ENCODE measurements around the gene CEP85L. TPM values are rescaled to one million over a fixed set of nuclear protein-coding genes. Genes with fewer than 3 reads are reported as not detected.

CEP85L gene
- total and polyA plus RNA-seq, 5 experiments from 2014 or later, result 31.1 to 73.6 (median 50.0) TPM

DNA sequence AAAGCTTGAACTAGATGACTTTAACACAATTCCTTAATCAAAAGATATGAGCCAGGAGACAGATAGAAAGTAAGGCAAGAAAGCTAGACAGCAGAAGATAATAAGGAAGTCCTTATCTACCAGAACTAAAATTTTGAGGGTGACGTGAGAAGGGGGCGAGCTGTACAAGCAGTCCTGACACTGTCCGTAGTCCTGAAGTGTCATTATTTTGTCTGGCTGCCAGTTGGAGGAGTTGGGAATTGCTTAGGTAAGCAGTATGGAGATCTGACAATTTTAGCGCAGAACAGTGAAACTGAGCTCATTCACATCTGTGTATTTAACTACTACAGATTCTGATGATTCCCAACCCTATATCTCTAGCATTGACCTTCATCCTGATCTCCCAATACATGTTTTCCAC, 25.8 kb upstream of the CEP85L start:
- H3K36me3 Mint-ChIP-seq, result peaks cover 3 to 29% (median 17%) of the 10 kb centered on the region in 3 donors
- POLR2A ChIA-PET, result no interaction called here
- no peak for DNase-seq

GRCh38 chr6:118675225-118675624, 23.8 kb upstream of the CEP85L start:
- Mint-ChIP-seq H3K27ac (no peak overlapping the region), H3K36me3 (peaks cover 3 to 29% (median 29%) of the 10 kb centered on the region in 3 donors), H3K4me3 (no peak overlapping the region), H3K9me3 (peaks cover 0 to 12% (median 0%) of the 10 kb centered on the region in 9 donors), H3K4me1 (peaks cover 36 to 74% (median 65%) of the 10 kb centered on the region in 4 donors), H3K27me3 (no peaks in the 10 kb centered on the region)
- DNase-seq, result no peak
- POLR2A ChIA-PET, result no interaction called here
- no peak for ATAC-seq

More for the DNA sequence above, 25.8 kb upstream of the CEP85L start:
- H3K4me1 Mint-ChIP-seq, result peaks cover 41 to 75% (median 65%) of the 10 kb centered on the region in 4 donors
- no peak overlapping the region for H3K4me3 Mint-ChIP-seq
- peak overlapping the region in 3 of 10 donors; percentile 2 to 58 (median 39) for H3K27ac Mint-ChIP-seq
- no peak for ATAC-seq
- H3K9me3 Mint-ChIP-seq, result peaks cover 0 to 12% (median 0%) of the 10 kb centered on the region in 9 donors
- no peaks in the 10 kb centered on the region for H3K27me3 Mint-ChIP-seq

- no peak overlapping the region for H3K4me3 Mint-ChIP-seq
- no peaks in the 10 kb centered on the region for H3K27me3 Mint-ChIP-seq
- H3K27ac Mint-ChIP-seq, result no peak overlapping the region
- H3K4me1 Mint-ChIP-seq, result peaks cover 38 to 78% (median 68%) of the 10 kb centered on the region in 4 donors
- DNase-seq (no peak), ATAC-seq (no peak)
- POLR2A ChIA-PET, result interaction anchor here (0.7 kb wide), 1 partner anchor 10 kb away, joined by 3 read pairs; no protein-coding TSS in a partner anchor
- peaks cover 0 to 12% (median 0%) of the 10 kb centered on the region in 9 donors for H3K9me3 Mint-ChIP-seq
- H3K36me3 Mint-ChIP-seq, result peaks cover 3 to 29% (median 29%) of the 10 kb centered on the region in 3 donors
These were observed 23.4 kb upstream of the CEP85L start for GRCh38 chr6:118674772-118675171.

DNA sequence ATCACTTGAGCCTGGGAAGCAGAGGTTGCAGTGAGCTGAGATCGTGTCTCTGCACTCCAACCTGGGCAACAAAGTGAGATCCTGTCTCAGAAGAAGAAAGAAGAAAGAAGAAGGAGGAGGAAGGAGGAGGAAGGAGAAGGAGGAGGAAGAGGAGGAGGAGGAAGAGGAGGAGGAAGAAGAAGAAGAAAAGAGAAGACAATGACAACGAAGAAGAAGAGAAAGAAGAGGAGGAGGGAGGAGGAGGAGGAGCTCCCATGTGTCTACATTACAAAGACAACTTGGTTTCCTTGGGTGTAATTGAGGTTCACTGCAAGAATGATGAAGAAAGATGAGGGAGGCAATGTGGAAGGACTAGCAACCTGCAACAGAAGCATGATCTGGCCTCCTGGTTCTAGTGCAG, 21.3 kb upstream of the CEP85L start:
- Mint-ChIP-seq H3K27me3 (no peaks in the 10 kb centered on the region), H3K27ac (peak overlapping the region; percentile 23 to 92 (median 68)), H3K4me1 (peaks cover 38 to 81% (median 71%) of the 10 kb centered on the region in 4 donors), H3K36me3 (peaks cover 3 to 27% (median 19%) of the 10 kb centered on the region in 3 donors), H3K4me3 (peak overlapping the region in 6 of 10 donors; percentile 3 to 67 (median 40)), H3K9me3 (peaks cover 0 to 7% (median 0%) of the 10 kb centered on the region in 9 donors)
- POLR2A ChIA-PET, result no interaction called here
- no peak for DNase-seq
- ATAC-seq, result no peak

GRCh38 chr6:118669561-118669960, 18.2 kb upstream of the CEP85L start:
- peak overlapping the region in 8 of 10 donors; percentile 12 to 94 (median 44) for H3K27ac Mint-ChIP-seq
- H3K27me3 Mint-ChIP-seq, result no peaks in the 10 kb centered on the region
- peaks cover 35 to 87% (median 82%) of the 10 kb centered on the region in 4 donors for H3K4me1 Mint-ChIP-seq
- ATAC-seq, result no peak
- peak overlapping the region in 1 of 10 donors; percentile 6 for H3K4me3 Mint-ChIP-seq
- POLR2A ChIA-PET, result interaction anchor here (0.8 kb wide), 1 partner anchor 40 kb away, joined by 4 read pairs; no protein-coding TSS in a partner anchor
- no peaks in the 10 kb centered on the region for H3K9me3 Mint-ChIP-seq
- H3K36me3 Mint-ChIP-seq, result peaks cover 3 to 20% (median 9%) of the 10 kb centered on the region in 3 donors
- DNase-seq, result no peak

DNA sequence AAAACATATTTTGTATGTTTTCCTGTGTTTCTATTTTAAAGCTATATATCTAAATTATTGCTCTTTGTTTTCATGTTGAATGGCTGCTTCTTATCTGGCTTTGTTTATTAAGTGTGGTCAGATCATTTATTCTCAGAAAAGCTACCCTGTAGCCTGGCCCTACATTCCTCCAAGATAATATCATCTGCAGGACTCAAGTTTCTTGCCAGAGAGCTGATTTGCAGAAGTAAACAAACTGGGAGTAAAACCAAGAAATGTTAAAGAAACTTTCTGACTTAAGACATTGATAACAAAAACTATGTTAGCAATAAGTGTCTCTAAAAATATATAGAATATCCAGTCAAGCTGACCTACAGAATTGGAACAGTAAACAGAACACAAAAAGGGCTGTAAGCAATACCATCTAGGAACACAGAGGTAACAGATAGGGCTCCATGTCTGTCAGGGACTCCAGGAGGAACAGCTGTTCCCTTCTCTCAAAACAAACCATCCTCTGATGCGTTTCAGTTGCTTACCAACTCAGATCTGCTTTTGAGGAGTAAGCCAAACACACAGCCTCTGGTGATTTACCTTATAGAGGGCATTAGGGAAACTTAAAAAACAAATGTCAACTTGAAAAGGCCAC, 17.5 kb upstream of the CEP85L start:
- Mint-ChIP-seq H3K4me3 (peak overlapping the region in 1 of 10 donors; percentile 44), H3K27me3 (no peaks in the 10 kb centered on the region), H3K27ac (peak overlapping the region; percentile 12 to 94 (median 80)), H3K4me1 (peaks cover 41 to 91% (median 87%) of the 10 kb centered on the region in 4 donors), H3K36me3 (peaks cover 1 to 21% (median 5%) of the 10 kb centered on the region in 3 donors), H3K9me3 (no peaks in the 10 kb centered on the region)
- POLR2A ChIA-PET, result interaction anchor here (0.8 kb wide), 1 partner anchor 40 kb away, joined by 4 read pairs; no protein-coding TSS in a partner anchor
- ATAC-seq (no peak), DNase-seq (no peak)

GRCh38 chr6:118667988-118668387, 16.6 kb upstream of the CEP85L start:
- no peak for DNase-seq
- Mint-ChIP-seq H3K4me1 (peaks cover 40 to 89% (median 85%) of the 10 kb centered on the region in 4 donors), H3K27me3 (no peaks in the 10 kb centered on the region), H3K9me3 (no peaks in the 10 kb centered on the region), H3K4me3 (peak overlapping the region in 1 of 10 donors; percentile 10), H3K36me3 (peaks cover 0 to 22% (median 2%) of the 10 kb centered on the region in 3 donors), H3K27ac (peak overlapping the region; percentile 2 to 94 (median 62))
- POLR2A ChIA-PET, result no interaction called here
- no peak for ATAC-seq

DNA sequence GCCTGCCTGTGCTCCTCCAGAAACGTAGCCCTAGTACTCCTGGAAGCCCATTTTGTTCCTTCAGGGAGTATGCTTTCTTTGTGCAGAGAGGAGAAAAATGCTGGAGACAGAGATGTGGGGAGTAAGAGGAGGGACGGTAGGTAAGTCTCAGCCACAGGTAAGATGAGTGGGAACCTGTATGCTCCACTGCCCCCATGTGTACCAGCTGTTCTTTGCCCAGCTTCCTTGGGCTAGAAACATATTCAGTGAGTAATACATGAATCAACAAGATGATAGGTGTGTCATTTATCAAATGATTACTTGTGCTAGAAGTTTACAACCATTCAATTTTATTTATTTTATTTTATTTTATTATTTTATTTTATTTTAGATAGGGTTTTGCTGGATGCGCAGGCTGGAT, 13.6 kb upstream of the CEP85L start:
- peak overlapping the region; percentile 87 to 99 (median 95) for H3K27ac Mint-ChIP-seq
- peaks cover 36 to 80% (median 76%) of the 10 kb centered on the region in 4 donors for H3K4me1 Mint-ChIP-seq
- ATAC-seq, result peak in 1 of 2 donors; percentile 42
- POLR2A ChIA-PET, result interaction anchor here (0.8 to 1.2 kb wide), 3 partner anchors 10 to 45 kb away, joined by 3 read pairs; no protein-coding TSS in a partner anchor
- DNase-seq, result no peak
- H3K36me3 Mint-ChIP-seq, result peaks cover 4 to 26% (median 8%) of the 10 kb centered on the region in 3 donors
- no peaks in the 10 kb centered on the region for H3K9me3 Mint-ChIP-seq
- H3K27me3 Mint-ChIP-seq, result no peaks in the 10 kb centered on the region
- peak overlapping the region; percentile 72 to 94 (median 88) for H3K4me3 Mint-ChIP-seq

DNA sequence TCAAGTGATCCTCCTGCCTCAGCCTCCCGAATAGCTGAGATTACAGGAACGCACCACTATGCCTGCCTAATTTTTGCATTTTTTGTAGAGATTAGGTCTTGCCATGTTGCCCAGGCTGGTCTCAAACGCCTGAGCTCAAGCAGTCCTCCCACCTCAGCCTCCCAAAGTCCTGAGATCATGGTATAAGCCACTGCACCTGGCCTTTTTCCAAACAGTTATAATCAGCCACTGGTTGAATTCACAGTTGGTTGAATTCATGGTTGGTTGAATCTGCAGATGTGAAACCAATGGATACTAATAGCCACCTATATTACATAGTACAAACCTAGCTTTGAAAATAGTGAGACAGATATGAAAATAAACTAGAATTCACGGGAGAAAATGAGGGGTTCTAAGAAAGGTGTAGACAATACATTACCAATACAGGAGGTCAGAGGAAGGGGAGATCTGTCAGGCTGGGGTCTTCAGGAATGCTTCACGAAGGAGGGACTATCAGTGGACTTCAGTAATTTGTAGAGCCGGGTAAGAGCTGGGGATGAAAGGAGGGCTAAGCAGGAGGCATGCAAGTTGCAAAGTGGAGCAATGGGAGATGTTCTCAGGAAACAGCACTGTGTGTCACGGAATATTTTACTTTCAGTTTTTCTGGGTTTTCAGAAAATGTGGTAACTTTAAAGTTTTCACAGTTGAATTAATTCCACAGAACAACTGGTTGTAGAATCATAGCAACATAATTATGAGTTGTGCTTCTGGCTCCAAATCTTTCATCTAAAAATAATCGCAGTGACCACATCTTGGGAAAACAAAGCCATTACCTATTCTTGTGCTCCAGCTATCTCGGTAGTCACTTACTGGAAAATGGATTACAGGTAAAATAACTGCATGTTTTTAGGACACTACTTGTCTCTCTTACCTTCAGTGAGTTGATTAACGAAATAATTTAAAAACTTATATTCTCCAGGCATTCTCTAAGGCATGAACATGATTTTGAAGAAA, 12.9 kb upstream of the CEP85L start:
- Mint-ChIP-seq H3K27me3 (no peaks in the 10 kb centered on the region), H3K4me1 (peaks cover 37 to 80% (median 76%) of the 10 kb centered on the region in 4 donors), H3K4me3 (peak overlapping the region; percentile 72 to 94 (median 88)), H3K9me3 (no peaks in the 10 kb centered on the region), H3K27ac (peak overlapping the region; percentile 87 to 99 (median 95)), H3K36me3 (peaks cover 4 to 26% (median 8%) of the 10 kb centered on the region in 3 donors)
- POLR2A ChIA-PET, result interaction anchor here (0.5 to 1.2 kb wide), 5 partner anchors 10 to 106 kb away, joined by 3 to 4 read pairs (median 3); no protein-coding TSS in a partner anchor
- DNase-seq (no peak), ATAC-seq (no peak)

DNA sequence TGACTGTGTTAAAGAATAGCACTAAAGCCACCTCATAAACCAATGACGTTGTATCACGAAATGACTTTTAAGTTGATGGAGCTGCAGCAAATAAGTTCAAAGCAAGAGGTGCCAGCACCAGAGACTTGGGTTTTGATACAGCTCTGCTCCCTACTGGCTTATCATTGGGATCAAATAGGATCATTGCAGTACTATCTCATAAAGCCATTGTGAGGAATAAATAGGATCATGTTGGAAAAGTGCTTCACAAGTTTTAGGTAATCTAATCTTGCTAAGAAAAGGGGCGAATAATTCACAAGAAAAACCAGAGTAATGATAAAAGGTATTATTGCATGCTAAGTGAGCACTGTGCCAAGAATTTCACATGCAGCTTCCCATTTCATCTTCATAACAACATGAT, 10.4 kb upstream of the CEP85L start:
- ATAC-seq (no peak), DNase-seq (no peak)
- POLR2A ChIA-PET, result no interaction called here
- peaks cover 4 to 26% (median 8%) of the 10 kb centered on the region in 3 donors for H3K36me3 Mint-ChIP-seq
- H3K27me3 Mint-ChIP-seq, result no peaks in the 10 kb centered on the region
- H3K4me1 Mint-ChIP-seq, result peaks cover 32 to 68% (median 66%) of the 10 kb centered on the region in 4 donors
- H3K4me3 Mint-ChIP-seq, result no peak overlapping the region
- peak overlapping the region in 6 of 10 donors; percentile 7 to 74 (median 44) for H3K27ac Mint-ChIP-seq
- H3K9me3 Mint-ChIP-seq, result no peaks in the 10 kb centered on the region

GRCh38 chr6:118660218-118660569, 8.8 kb upstream of the CEP85L start:
- ATAC-seq, result peak; percentile 79 to 84
- Mint-ChIP-seq H3K4me1 (peaks cover 36 to 70% (median 65%) of the 10 kb centered on the region in 4 donors), H3K27ac (peak overlapping the region; percentile 75 to 92 (median 86)), H3K4me3 (peak overlapping the region in 9 of 10 donors; percentile 2 to 76 (median 37)), H3K9me3 (no peaks in the 10 kb centered on the region), H3K27me3 (no peaks in the 10 kb centered on the region), H3K36me3 (peaks cover 4 to 26% (median 8%) of the 10 kb centered on the region in 3 donors)
- DNase-seq, result peak; percentile 49 to 86 (median 77)
- POLR2A ChIA-PET, result interaction anchor here (0.8 to 2.3 kb wide), 4 partner anchors 9 to 49 kb away, joined by 3 to 14 read pairs (median 4); partner anchors contain the start of gene CEP85L

Data from naive thymus-derived CD8-positive, alpha-beta T cell (primary cell).